Activated CD8-positive, alpha-beta memory T cell treated with anti-CD3 and anti-CD28 coated beads, Interleukin-2, amount 50 U/mL, for 4 hours (primary cell): Measurements from ENCODE around the gene MAD2L2.

Experiments
- DNase-seq: peaks from one replicate; pipeline ENCODE4 v3.0.0-alpha.2; 2020

The MAD2L2 gene

GRCh38 chr1:11704691-11705475 is 23.9 kb upstream of the MAD2L2 start:
- no peak for DNase-seq

DNA sequence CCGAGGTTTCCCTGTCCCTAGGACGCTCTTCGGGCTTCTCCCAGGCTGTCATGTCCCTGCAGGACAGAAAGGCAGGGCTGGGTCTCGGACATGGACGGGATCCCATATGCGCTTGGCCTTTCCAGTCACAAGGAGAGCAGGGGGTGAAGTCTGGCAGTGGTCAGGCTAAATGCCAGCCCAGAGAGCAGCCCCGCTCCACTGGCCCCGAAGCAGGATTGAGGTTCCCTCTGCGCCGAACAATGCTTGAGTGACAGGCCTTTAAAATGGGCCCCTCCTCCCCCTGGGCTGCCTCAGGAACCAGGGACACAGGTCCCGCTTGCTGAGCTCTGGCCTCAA is 23.2 kb upstream of the MAD2L2 start:
- DNase-seq, result no peak

DNA sequence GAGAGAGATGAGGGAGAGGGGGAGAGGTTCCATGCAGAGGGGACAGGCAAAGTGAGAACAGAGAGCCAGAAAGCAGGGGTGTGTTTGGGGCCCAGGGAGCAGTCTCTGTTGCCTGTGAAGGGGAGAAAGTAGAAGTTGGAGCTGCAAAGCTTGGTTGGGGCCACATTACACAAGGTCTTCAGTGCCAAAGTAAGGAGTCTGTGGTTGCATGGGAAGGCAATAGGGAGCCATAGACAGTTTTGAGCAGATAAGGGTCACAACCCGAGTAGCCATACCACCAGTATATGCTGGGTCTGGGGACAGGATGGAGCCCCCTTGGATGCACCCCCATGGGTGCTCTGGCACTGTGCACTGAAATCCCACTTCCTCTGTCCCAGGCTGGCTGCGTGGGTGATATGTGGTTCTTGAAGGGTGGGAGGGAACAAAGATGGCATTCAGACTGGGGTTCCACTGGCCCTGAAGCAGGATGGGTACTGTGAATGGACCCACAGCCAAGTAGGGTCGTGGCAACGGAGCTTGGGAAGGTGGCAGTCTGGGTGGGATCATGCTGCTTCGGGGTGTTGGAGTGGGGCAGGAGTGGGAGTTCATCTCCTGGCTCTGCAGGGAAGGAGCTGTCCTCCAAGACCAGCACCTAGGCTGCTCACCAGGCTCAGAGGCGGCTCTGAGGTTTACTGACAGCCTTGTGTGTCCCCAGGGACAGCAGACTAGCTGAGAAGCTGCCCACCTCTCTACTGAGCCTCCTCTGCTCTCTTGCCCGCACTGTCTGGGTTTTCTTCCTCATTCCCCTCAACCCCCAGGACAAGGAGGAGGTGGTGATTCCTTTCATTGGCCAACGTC is 22.6 kb upstream of the MAD2L2 start:
- DNase-seq, result no peak

GRCh38 chr1:11701981-11702803 is 21.2 kb upstream of the MAD2L2 start:
- no peak for DNase-seq

- DNase-seq, result no peak
Observed at GRCh38 chr1:11701551-11701961, 20.6 kb upstream of the MAD2L2 start.

GRCh38 chr1:11700601-11701467 is 19.9 kb upstream of the MAD2L2 start:
- DNase-seq, result no peak

DNA sequence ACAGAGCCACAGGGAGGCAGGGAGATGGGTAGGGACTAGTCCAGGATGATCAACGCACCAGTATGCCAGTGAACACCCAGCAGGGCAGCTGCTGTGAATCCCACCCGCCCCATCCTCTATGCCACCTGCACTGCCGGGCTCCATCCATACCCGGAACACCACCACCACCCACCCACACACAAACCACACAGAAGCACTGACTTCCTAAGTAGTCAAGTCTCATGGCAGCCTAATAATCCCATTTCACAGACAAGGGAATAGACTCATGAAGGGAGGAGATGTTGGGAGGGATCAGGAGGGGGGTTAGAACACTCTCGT is 16.9 kb upstream of the MAD2L2 start:
- no peak for DNase-seq

DNA sequence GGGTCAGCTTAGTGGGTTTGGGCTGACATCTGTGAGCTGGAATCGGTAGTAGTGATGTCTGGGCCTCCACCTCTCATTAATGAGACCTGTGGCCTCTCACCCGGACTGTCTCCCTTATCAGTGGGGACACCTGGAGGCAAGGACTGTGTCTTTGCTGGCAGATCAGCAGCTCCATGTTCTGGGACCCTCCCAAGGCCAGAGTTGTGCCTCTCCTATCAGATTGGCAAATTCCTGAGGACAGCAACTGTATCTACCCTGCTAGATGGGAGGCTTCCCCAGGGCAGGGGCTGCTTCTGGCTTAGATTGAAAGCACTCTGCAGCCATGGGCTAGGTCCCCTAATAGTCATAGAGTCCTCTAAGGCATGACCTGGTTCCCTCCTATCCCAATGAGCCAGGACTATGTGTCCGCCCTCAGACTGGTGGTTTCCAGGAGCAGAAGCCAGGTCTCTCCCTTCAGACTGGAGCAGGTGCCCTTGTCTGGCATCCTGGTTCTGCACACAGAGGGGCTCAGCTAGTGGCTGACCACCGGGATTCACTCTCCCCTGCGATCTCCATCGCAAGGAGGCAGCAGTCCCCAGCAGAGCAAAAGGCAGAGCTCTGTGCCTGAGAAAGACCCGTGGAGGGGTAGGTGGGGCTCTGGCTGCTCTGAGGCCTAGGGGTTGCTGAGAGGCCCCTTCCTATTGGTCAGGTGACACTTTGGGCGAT is 16.4 kb upstream of the MAD2L2 start:
- DNase-seq, result no peak

GRCh38 chr1:11695861-11696260 is 14.9 kb upstream of the MAD2L2 start:
- no peak for DNase-seq

GRCh38 chr1:11693917-11694316 is 13.0 kb upstream of the MAD2L2 start:
- no peak for DNase-seq

DNA sequence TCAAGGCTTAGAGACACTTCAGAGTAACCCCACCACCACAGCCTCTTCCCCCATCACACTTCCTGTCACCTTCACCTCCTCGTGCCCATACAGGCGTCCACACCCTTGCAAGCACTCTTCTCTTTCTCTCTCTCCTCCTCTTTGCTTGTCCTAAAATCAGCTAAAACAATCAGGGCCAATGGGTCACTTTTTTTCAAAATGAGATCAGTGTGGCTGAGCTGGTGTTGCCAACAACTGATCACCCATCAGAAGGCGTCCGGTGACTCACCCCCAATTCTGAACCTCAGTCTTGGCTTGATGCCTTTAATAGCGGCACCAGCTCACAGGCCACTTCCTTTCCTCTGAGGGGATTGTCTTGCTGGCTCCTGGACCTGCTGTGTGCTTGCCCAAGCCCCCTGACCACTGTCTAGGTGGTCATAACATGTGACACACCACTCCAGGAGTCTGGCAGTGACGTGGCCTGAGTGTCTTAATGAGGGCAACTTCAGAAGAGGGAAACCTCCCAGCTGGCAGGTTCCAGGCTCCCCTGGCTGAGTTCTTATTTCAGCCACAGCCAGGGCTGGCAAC is 12.2 kb upstream of the MAD2L2 start:
- peak; percentile 51 for DNase-seq

- DNase-seq, result no peak
Observed at GRCh38 chr1:11691928-11692711, 11.2 kb upstream of the MAD2L2 start.

- DNase-seq, result no peak
Observed at GRCh38 chr1:11691302-11691914, 10.5 kb upstream of the MAD2L2 start, which contains the start of gene DRAXIN. DRAXIN (plus strand) TSS chr1:11691710; CDS start chr1:11706259, 14,549 bp downstream.

GRCh38 chr1:11690397-11691301 is 9.7 kb upstream of the MAD2L2 start:
- DNase-seq, result no peak

GRCh38 chr1:11688506-11688905 is 7.6 kb upstream of the MAD2L2 start:
- no peak for DNase-seq

- no peak for DNase-seq
Observed at GRCh38 chr1:11685210-11685752, 4.3 kb upstream of the MAD2L2 start.

- no peak for DNase-seq
Observed at GRCh38 chr1:11684070-11684469, 3.1 kb upstream of the MAD2L2 start.

DNA sequence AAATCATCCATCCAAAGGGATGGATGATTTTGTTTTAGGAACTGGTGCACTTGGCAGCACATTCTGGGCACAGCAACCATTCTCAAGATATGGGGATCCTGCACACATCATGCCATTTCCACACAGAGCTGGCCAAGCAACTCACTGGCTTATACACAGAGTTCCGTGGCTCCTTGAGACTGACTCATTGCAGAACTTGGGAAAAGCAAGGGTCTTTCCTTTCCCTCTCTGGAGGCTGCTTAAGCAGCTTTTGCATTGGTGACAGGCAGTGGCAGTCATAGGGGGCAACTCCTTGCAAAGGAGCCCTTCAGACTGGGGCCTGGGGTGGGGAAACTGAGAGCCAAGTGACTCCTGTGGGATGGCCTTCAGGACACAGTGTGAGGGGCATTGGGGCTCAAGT is 1.9 kb upstream of the MAD2L2 start:
- no peak for DNase-seq

- DNase-seq, result no peak
Observed at GRCh38 chr1:11682287-11682771, 1.4 kb upstream of the MAD2L2 start.
